ENCODE results near the gene IGDCC3.

Gene IGDCC3

DNA sequence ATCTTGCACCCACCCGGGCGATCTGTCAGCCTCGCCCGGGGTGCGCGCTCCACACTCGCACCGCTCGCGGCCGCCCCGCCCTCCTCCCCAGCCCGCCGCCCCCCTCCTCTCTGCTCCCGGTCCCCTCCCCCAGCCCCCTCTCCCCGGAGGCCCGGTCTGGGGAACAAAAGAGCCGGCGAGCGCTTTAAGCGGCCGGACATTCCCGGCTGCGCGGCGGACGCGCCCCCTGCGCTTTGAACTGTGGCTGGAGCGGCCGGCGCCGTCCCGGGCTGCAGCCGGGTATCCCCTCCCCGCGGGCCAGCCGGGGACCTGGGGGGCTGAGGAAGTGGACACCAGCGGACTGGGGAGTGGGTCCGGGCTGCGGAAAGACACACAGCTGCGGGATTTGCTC, at the start of gene IGDCC3:
IGDCC3 (minus strand) TSS at position 27 of the 391 bp plus-strand sequence. CDS start 214 bp downstream, outside the sequence.
- DNase-seq (ENCODE audit: low read depth) = peak; percentile 17

DNA sequence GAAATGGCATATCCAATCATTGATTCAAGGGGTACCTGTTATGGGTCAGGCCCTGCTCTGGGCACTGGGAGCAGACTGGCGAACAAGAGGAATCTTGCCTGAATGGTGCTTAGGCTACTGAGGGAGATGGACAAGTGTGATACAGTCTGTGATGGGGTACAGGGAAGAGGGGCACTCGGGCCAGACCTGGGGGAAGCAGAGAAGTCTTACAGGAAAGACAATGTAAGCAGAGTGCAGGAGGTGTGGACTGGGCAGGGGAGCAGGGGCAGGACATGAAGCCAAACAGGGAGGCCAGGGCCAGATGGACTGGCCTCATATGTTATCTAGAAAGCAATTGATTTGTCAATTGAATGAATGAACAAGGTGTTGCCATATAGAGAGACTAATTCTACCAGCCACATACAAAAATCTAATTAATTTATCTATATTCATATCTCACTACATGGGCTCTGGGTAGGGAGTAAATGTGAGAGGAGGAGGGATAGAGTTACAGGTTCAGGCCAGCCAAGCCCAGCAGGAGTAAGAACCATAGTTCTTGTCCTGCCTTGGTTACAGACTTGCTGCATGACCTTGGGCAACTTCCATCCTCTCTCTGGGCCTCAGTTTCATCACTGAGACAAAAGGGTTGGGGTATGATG, 48.5 kb upstream of the IGDCC3 start:
- no peak for DNase-seq (ENCODE audit: low read depth)

DNA sequence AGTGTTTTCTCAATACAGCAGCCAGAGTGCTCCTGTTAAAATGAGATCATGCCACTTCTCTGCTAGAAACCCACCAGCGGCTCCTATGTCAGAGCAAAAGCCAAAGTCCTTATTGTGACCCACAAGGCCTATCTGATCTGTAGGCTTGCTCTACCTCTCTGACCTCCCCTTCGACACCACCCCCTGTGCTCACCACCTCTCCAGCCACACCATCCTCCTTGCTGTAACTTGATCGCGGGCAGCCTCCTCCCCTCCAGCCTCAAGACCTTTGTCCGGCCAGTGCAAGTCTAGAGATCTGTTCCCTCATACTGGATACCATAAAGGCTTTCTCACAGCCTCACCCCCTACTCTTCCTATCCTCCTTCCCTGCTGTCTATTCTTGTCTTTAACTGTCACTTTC, 46.9 kb upstream of the IGDCC3 start:
- no peak for DNase-seq (ENCODE audit: low read depth)

DNA sequence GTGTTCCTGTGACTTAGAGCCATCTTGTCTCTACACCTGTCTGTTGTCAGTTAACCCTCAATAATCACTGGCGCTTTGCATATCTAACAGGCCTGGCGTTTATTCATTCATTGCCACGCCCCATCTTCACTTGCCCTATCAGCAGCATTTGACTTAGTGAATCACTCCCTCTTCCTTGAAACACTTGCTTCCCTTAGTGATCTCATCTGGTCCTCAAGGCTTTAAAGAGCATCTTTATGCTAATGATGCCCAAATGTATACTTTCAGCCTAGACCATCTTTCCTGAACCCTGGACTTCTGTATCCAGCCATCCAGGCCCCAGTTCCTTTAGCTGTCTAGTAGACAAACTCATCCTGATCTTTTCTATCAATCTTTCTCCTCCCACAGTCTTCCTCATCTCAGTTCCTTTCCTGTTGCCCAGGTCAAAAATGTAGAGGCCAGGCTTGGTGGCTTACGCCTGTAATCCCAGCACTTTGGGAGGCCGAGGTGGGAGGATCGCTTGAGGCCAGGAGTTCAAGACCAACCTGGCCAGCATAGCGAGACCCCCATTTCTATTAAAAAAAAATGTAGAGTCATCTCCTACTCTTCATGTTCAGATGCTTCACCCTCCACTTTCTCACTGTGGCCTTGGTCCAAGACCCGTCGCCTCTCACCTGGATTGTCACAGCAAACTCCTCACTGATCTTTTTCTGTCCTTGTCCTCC, 46.3 kb upstream of the IGDCC3 start:
- DNase-seq (ENCODE audit: low read depth) = peak; percentile 43

DNA sequence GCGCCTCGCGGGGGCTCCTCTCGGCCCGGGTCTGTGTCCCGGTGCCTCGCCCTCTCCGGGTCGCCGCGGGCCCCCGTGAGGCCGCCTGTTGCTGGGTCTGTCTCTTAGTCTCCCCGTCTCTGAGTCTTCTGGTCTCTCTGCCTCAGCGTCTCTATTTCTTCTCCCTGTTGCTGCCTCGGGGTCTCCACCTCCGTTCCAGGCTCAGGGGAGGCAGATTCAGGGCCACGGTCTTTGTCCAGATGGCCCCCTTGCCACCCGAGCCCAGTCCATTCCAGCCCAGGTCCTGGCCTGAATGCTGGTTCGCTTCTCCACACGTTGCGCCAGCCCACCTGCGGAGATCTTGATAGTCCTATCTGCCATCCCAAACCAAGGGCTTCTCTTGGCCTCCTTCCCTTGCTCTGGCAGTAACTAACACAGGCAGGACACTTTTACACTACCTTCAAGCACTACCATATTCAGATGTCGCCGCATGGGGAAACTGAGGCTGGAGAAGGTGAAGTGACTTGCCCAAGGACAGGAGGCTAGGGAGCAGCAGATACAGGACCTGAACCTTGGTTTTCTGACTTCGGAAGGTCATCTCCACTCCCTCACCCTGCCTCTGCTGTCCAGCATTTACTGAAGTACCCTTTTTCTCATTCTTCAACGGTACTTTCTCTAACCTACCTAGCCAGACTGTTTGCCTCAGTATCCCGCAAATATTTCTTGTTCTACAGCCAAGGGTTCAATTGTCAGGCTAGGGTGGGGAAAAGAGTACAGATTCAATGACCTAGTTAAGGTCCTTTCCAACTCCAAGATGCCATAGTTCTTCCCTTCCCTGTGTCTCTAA, 45.6 kb upstream of the IGDCC3 start:
- DNase-seq (ENCODE audit: low read depth) = no peak

DNA sequence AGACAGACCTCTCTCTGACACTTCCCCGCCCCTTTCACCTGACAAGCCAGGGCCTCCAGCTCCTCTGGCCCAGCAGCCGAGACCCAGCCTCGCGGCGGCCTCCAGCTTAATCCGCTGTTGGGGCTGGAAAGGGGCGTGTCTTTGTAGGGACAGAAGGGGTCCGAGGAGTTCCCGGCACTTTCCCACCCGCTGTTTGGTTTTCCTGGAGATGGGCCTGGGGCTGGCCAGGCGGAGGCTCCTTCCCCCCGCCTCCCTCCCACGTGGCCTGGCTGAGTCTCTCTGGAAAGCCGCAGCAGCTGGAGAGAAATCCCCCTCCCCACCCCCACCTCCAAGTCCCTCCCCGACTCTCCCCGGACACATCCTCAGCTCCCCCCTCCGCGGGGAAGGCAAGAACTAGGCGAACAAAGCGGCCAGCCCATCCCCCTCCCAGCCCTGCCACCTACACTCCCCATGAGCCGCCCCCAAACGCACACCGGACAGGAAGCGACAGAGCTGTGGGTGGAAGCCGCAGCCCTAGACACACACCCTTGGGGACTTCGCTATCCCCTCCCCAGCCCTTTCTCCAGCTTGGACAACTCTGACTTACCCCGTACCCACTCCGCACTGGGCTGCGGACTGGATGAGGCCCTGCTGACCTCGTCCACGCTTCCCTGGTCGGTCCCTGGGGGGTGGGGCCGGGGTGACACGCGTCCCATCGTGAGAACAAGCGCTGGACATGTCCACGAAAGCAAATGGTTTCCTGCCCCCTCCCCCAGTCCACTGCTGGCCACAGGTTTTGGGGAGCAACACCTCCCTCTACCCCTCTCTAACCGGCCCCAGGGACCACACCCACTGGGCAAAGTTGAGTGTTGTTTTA, 43.8 kb upstream of the IGDCC3 start:
- DNase-seq (ENCODE audit: low read depth) = peak; percentile 19

DNA sequence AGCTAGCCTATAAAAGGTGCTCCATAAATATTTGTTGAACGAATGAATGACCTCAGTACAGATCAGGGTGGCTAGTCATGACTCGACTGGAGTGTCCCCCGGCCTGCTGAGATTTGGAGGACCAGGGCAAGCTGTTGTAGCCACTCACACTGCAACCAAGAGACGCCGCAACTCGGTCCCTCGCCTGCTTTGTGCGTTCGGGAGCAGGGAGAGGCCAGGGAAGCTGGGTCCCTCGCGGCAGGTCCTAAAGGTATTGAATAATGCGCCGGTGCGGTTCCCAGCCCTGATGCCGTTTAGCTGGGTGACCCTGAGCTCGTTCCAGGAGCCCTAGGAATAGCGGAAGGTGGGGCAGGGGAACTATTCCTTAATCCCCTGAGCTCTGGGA, 43.2 kb upstream of the IGDCC3 start:
- DNase-seq (ENCODE audit: low read depth) = no peak

DNA sequence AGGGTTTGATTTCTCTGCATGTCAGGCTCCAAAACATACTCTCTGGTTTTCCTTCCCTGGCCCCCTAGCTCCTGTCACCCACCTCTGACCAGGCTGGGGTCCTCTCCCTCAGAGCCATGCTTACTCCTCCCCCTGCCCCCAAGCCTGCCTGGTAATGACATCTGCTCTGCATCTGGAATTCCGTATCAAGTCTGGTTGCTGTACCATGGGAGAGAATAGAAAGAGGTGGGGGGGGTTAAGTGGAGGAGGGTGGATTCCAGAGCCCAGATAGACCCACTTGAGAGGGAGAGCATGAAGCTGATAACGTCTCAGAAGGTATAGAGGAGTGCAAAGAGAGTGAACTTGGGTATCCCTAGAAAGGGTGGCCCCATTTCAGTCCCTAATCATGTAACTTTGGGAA, 40.8 kb upstream of the IGDCC3 start:
- no peak for DNase-seq (ENCODE audit: low read depth)

DNA sequence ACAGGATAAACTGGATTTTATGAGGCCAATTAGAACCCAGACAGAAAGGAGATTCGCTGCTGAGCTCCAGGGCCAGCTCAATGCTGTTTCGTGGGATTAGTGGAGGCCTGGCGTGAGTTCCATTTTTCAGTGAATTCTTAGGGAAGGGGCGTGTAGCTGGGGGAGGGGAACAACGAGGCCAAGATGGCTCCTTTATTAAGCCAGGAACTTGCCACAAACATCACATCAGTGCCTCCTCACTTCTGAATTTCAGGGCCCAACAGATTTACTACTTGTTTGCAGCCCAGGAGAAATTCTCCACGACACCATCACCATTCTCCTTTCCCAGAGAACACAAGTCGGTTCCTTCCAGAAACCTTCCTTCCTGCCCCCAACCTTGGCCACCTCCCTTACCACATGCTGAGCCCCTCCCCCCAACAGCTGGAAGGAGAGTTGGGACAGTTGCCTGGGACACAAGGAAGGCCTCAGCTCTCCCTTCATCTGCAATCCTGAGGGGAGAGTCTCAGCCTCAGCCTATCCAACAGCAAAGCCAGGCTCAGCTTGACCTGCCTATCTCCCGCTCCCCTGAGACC, 39.1 kb upstream of the IGDCC3 start:
- DNase-seq (ENCODE audit: low read depth) = no peak

DNA sequence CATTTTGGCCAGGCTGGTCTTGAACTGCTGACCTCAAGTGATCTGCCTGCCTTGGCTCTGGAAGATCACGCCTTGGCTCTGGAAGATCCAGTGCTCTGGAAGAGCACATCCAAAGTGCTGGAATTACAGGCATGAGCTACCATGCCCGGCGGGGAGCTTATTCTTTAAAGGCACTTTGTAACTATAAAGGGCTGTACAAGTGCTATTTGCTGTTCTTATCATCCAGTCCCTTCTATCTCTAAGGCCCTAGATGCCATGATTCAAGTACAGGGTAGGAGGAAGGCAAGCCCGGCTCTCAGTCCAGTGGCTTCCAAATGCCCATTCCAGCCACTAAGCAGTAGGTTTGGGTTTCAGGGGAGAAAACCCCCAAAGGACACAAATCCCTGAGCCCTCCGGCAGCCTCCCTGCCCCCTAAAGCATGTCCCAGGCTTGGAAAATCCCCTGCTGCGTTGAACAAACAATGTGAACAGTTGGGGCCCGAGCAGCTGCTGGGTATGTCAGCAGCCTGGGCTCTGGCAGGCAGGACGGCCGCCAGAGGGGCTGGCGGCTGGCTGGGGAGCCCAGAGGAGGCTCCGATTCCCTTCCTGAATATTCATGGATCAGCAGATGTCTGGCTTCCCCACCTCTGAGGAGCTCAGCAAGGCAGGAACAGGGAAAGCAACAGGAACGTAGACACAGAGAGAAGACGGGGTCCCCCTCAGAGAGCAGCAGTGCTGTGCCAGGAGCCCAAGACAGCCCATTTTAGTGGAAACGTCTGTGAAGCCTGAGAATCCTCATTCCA, 37.2 kb upstream of the IGDCC3 start:
- DNase-seq (ENCODE audit: low read depth) = peak; percentile 65

DNA sequence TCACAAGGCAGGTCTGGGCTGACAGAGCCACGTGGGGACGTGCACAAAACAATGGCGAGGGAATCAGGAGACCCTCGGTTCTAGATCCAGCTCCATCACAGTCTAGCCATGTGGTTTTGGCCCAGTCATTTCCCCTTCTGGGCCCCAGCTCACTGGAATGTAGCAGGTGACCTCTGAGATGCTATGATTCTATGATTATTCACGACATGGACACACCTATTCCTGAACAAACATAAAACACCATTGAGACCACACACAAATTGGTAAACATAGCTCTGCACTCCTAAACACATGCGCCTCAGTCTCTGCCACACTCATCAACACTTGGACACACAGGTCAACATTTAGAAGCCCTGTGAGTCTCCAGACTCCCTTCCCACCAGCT, 36.0 kb upstream of the IGDCC3 start:
- no peak for DNase-seq (ENCODE audit: low read depth)

DNA sequence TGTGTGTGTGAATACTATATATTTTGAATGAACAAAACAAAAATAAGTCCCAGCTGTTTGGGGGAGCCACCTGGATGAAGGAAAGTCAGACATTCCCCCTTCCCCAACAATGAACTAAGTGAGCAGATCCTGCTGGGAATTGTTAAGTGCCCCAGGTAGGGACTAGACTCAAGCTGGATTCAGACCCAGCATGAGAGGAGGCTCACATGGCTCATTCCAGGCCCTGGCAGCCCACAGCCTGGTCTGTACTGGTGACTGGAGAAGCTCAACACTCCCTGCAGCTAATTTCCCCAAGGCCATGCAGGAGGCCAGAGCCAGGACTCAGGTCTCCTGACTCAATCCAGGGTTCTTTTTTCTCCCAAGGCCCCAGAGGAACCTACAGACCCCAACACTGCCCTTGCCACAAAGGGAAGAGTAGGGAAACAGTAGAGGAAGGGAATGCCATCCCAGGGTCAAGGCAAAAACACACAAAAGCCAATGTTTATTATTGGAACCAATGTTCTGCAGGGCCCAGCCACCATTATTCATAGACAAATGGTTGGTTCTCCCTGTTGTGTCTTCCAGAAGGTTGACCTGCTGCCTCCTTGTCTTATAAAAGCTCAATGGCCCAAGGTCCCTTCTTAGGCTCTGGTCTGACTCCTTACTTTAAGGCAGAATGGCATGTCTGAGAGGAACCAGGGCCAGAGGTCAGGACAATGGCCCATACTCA, 35.4 kb upstream of the IGDCC3 start:
- no peak for DNase-seq (ENCODE audit: low read depth)

DNA sequence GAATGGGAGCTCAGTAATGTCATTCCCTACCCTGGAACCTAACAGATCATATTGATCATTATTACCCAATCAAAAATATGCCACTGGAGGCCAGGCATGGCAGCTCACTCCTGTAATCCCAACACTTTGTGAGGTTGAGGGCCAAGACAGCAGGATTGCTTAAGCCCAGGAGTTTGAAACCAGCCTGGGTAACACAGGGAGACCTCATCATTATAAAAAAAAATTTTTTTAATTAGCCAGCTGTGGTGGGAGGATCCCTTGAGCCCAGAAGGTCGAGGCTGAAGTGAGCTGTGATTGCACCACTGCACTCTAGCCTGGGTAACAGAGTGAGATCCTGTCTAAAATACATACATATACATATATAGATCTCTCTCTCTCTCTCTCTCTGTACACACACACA, 34.8 kb upstream of the IGDCC3 start:
- no peak for DNase-seq (ENCODE audit: low read depth)

DNA sequence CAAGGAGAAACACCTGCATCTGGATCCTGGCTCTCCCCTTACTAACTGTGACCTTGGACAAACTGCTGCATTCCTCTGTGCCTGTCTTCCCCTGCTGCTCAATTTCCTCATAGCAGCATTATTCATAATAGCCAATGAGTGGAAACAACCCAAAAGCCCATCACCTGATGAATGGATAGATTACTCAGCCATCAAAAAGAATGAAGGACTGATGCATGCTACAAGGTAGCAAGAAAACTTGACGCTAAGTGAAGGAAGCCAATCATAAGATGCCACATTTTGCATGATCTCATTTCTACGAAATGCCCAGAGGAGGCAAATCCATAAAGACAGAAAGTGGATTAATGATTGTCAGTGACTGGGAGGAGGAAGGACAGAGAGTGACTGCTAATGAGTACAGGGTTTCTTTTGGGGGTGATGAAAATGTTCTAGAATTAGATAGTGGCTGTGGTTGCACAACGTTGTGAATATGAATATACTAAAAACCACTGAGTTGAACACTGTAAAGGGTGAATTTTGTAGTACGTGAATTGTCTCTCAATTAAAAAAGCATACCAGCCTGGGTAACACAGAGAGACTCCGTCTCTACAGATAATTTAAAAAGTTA, 33.8 kb upstream of the IGDCC3 start:
- DNase-seq (ENCODE audit: low read depth) = peak; percentile 22

DNA sequence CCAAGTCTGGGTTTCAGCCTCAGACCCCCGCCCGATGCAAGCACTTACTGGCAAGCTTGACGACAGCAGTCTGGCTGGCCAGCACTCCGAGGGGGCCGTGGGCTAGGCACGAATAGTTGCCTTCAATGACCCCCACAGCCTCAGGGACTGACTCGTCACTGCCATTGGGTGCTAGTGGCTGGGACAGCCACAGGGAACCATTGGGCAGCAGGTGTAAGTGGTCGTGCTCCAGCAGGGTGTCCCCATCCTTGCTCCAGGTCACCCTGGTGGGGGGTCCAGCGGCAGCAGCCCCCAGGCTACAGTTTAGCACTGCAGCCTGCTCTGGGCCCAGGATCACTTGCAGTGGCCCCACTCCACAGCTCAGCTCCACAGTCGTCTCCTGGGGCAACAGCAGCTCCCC, 33.2 kb upstream of the IGDCC3 start:
- no peak for DNase-seq (ENCODE audit: low read depth)

DNA sequence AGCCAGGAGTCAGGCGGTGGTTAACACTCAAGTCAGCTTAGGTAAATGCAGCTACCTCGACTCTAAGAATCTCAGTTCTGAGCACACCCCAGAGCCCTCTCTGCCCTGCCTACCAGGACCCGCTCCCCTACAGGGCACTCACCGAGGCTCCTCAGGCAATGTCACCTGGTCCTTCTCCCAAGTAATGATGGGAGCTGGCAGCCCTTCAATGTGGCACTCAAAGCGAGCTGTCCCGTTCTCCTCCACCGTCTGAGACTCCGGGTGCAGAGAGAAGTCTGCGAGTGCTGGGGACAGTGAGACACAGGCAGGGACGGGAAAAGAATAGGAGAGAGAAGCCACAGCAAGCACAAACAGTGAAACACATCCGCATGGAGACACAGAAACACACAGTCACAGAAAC, 32.2 kb upstream of the IGDCC3 start:
- DNase-seq (ENCODE audit: low read depth) = no peak

DNA sequence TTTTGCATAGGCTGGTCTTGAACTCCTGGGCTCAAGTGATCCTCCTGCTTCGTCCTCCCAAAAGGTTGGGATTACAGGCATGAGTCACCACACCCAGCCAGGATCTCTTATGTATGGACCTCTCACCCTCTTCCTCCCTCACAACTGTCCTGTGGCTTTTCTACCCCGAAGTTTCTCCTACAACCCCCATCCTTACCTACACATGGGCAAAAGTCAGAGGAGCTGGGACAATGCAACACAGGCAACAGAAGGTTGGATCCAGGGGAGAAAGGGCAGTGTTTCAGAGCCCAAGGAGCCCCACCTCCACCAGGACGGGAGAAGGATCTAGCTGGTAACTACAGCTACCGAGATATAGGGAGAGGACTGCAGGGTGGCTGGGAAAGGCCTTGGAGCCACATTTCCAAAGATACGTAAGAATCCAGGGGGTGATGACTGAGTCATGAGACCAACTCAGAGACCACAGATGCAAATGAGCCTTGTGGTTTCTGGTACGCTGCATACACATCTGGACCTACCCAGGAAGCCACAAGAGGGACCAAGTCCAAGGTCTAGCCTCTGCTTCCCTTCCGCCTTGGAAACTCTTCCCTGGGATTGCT, 31.3 kb upstream of the IGDCC3 start:
- peak; percentile 92 for DNase-seq (ENCODE audit: low read depth)

DNA sequence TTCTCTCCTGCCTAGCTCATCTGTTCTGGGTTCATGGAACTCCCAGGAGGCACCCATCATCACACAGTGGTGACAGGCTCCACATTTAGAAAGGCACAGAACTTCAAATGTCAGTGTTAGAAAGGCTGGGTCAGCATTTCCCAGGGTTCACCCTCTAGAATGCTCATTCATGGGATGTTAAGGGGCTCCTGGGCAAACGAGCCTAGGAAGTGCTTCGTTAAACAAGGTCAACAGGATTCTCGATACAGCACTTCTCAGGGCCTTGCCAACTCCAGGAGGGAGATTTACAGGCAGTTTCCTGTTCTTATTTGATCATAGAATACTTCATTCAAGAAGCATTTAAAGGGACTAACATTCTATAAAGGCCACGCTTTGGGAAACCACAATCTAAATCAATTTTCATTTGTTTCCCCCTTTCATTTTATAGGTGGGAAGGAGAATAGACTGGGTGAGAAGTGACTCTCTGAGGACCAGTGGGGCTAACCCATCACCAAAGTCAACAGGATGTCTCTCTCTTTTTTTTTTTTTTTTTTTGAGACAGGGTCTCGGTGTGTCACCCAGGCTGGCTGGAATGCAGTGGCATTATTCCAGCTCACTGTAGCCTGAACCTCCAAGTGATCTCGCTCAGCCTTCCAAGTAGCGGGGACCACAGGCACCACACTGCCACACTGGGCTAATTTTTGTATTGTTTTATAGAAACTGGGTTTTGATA, 30.7 kb upstream of the IGDCC3 start:
- DNase-seq (ENCODE audit: low read depth) = peak; percentile 54
